NT2/D1 (cell line): Measurements from ENCODE around the gene IGF2R.

Experiments
- SUZ12 ChIP-seq: IDR thresholded peaks from 2 replicates; pipeline ENCODE4 v1.6.1; 2011; ENCODE audit not compliant: insufficient read length, insufficient read depth; ENCODE audit errors: extremely low read depth
- YY1 ChIP-seq: IDR thresholded peaks from 2 replicates; pipeline ENCODE4 v1.6.1; 2011; ENCODE audit not compliant: insufficient read length, insufficient read depth
- ZNF274 ChIP-seq: IDR thresholded peaks from 2 replicates; pipeline ENCODE4 v1.6.1; 2011; ENCODE audit warnings: mild to moderate bottlenecking, low read depth, low read length

DNA sequence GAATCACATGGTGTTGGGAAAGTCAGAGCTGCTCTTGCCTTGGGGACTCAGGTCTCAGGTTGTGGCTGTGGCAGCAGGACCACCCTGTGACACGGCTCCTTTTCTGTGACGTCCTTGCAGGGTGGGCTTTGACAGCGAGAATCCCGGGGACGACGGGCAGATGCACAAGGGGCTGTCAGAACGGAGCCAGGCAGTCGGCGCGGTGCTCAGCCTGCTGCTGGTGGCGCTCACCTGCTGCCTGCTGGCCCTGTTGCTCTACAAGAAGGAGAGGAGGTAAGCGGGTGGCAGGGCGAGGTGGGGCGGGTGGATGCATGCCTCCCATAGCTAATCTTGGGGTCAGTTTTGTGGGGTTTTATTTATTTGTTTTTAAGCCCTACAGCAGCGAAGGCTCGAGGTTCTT lies 133.5 kb downstream of the IGF2R start:
- TF ChIP-seq ZNF274 (no peak), YY1 (no peak), SUZ12 (no peak)
